Stimulated activated CD4-positive, alpha-beta T cell treated with anti-CD3 and anti-CD28 coated beads, Interleukin-4, amount 100 ng/mL, for 48 hours (primary cell): Measurements from ENCODE around the gene ZMYND8.
A peak's percentile ranks its signal among the peaks of the same experiment; 100 is the strongest.
"Not testable (repeated sequence)": the region's sequence is repeated elsewhere in the genome, so short reads cannot be mapped to it uniquely, and the experiment has no call there.

Experiments
- DNase-seq, 2 donors: peaks; one replicate each; pipeline ENCODE4 v3.0.0-alpha.2; 2020; ENCODE audit warnings: low read depth in 2 of 2

The ZMYND8 gene

DNA sequence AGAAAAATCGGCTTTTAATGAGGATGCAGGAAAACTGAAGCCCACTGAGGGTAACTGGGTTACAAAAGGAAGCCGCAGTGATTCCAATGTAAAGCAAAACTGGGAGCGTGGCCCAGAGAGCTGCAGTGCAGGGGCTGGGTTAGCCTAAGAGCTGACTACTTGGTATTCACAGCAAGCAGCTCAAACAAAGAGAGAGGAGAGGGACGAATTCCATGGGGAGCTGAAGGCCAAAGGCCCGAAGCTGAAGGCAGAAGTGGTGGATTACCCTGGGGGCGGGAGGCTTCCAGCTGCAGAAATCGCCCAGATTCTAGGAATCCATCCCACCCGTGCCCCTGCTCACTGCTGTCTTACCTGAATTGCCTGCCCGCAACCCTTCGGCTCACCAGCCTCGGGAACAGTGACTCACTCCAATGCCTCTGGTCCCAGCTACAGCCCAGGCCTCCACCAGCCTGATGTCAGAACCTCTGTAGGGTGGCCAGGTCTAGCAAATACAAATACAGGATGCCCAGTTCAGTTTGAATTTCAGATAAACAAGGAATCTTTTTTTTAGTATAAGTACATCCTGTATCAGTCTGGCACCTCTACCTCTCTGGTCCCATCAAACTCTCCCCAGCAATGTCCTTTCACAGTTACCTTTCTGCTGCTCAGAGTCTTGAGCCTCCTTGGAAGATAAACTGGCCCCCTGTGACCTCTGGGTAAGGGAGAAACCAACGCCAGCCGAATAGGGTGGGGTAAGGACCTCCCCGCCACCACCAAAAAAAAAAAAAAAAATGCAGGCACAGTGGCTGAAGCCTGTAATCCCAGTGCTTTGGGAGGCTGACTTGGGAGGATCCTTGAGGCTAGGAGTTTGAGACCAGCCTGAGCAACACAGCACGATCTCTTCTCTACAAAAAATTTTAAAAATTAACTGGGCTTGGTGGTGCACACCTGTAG lies 14.6 kb upstream of the ZMYND8 start:
- DNase-seq, result no peak

DNA sequence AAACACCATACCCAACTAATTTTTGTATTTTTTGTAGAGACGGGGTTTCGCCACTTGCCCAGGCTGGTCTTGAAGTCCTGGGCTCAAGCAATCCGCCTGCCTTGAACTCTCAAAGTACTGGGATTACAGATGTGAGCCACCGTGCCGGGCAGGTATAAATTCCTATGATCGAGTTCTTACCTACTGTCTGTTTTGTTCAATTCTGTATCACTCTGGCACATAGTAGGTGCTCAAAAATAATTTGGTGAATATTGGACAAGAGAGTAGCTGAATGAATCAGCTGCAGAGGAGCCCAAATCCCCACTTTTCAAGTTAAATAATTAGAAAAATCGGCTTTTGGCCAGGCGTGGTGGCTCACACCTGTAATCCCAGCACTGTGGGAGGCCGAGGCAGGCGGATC lies 13.7 kb upstream of the ZMYND8 start:
- DNase-seq, result no peak

DNA sequence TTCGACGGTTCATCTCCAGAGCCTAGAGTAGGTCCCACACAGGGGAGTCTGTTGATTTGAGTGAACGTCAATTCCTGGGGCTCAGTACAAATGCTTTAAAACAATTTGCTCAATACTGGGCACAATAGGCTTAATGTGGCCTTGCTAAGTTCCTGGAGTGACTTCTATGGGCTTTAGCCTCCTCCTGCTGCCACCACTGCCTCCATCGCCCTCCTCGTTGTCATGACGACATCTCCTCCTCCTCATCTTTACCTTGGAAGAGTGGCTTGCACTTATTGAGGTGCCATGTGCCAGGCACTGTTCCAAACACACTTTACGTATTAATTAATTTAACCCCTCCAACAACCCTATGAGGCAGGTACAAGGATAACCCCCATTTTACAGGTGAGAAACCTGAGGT lies 11.8 kb upstream of the ZMYND8 start:
- no peak for DNase-seq

DNA sequence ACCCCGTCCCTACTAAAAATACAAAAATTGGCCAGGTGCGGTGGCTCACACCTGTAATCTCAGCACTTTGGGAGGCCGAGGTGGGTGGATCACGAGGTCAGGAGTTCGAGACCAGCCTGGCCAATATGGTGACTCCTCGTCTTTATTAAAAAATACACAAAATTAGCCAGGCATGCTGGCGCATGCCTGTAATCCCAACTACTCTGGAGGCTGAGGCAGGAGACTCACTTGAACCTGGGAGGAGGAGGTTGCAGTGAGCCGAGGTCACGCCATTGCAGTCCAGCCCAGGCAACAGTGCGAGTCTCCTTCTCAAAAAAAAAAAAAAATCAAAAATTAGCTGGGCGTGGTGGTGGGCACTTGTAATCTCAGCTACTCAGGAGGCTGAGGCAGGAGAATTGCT lies 9.8 kb upstream of the ZMYND8 start:
- not testable (repeated sequence) for DNase-seq

DNA sequence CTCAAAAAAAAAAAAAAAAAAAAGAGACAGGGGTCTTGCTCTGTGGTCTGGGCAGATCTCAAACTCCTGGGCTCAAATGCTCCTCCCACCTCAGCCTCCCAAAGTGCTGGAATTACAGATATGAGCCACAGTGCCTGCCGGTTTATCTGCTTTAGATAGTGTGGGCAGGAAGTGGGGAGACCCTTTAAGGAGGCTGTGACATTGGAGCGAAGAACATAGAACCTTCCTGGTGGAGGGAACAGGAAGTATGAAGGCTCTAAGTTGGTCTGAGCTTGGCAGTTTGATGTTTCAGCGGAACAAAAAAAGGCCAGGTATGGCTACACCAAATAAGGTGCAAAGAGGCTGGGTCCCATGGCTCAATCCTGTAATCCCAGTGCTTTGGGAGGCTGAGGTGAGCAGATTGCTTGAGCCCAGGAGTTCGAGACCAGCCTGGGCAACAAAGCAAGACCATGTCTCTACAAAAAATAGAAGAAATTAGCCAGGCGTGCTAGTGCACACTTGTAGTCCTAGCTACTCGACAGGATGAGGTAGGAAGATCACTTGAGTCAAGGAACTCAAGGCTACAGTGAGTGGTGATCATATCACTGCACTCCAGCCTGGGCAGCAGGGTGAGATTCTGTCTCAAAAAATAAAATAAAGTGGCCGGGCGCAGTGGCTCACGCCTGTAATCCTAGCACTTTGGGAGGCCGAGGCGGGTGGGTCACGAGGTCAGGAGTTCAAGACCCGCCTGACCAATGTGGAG lies 8.7 kb upstream of the ZMYND8 start:
- DNase-seq, result no peak

DNA sequence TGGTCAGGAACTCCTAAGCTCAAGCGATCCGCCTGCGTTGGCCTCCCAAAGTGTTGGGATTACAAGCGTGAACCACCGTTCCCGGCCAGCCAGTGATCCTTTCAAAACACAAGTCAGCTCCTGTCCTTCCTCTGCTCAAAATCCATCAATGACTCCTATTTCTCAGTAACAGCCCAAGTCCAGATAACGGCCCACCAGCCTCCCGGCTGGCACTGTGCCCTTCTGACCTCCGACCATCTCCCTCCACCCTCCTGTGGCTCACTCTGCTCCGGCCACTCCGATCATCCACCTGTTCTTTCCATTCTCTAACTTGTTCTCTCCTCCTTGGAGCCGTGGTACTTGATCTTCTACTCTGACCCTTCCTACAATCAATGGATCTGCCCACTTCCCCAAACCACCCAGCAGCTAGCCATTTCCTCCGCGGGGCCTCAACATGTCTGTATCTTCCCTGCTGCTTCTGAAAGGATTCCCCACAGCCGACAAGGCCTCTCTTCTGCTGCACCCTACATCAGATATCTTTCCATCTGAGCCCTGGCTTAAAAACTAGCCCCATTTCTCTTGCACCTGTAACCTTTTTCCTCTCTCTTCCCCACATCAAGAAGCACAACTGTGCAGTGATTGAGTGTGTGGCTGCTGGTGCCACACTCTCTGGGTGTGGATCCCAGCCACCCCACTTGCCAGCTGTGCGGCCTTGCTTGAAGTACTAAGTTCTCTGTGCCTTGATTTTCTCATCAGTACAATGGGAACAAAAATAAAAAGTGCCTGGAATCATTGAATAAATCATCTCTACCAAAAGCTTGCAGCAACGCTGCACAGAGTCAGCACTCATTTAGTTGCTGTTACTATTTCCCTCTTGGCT lies 6.1 kb upstream of the ZMYND8 start:
- DNase-seq, result no peak

DNA sequence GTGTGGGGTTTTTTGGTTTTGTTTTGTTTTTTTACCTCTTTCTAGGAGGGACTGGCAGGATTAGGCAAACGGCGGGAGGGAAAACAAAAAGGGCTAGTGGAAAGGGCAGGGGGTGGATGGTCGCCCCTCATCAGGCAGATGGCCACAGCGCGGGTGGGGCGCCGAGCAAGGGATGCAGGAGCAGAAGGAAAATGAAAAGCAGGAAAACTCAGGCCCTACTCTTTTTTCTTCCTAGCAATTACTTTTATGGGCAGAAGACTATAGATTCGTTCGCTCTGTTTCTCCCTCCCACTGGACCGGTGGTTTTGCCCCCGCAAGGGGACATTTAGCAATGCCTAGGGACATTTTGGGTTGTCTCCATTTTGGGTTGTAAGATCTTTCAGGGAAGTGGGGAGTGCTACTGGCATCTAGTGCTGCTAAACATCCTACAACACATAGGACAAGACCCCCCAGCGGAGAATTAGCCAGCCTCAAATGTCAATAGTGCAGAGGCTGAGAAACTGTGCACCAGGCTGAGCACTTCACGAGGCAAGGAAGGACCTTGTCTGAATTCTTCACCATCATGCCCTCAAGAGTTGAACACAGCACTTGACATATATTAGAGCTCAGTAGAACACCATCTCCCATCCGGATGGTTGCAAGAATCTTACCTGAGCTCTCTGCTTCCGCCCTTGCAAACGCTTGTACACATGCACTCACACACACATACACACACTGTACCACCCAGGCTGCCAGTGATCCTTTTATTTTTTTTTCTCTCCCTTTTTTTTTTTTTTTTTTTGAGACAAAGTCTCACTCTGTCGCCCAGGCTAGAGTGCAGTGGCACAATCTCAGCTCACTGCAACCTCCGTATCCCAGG lies 4.8 kb upstream of the ZMYND8 start:
- no peak for DNase-seq

DNA sequence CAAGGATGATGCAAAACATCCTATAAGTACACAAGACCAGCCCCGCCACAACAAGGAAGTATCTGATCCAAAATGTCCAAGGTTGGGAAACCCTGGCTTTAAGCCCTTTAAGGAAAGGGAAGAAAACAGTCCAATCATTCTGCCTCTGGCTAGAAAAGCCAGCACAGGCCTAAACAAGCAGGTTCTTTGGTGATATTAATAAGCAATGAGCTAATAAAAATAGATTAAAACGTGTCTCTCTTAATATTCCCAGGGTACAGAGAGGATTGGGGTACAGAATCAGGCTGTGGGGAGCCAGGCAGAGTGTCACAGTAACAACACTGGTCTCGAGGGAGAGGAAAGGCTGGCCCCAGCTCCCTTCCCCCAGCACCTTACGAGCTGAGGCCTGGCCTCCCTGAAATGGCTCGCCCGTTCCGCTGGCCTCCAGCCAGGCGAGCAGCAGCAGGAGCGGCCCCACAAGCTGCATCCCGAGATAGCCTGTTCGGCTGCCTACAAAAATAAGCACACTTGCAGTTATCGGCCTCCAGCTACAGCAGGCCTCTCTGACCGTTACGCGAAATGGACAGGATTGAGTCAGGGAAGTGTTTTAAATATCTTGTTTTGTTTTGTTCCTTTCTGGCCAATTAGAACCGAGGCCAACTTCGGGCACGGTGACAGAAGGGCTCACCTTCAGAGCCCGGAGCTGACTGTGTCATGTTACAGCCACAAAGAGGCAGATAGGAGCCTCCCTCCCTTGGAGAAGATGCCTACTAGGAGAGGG lies 4.0 kb upstream of the ZMYND8 start:
- DNase-seq, result no peak

DNA sequence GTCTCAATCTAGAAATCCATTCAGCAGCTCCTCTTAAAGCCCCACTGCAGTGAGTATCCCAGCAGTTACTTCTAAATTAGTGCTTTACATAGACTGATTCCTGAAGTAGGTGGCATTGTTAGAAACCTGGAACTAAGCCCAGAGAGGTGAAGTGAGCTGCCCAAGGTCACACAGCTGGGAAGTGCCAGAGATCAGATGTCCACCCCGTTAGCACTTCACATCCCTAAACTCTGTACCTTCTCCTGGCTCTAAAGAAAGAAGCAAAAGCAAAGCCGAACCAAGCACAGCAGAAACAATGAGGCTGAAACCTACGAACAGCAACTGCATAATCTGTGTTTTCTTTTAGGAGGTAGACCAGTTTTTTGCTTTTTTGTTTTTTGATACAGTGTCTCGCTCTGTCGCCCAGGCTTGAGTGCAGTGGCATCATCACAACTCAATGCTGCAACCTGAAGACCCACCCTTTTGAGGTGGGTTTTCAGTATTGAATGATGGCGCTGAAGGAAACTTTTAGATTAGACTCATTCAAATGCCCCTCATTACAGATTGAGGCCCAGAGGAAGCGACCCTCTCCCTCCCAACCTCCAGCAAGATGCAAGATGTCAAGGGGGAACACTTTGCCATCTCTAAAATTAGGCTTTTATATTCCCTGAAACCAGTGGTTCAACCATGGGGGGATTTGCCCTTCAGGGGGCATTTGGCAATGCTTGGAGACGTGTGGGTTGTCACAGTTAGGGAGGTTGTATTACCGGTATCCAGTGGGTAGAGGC lies 3.2 kb upstream of the ZMYND8 start:
- no peak for DNase-seq

DNA sequence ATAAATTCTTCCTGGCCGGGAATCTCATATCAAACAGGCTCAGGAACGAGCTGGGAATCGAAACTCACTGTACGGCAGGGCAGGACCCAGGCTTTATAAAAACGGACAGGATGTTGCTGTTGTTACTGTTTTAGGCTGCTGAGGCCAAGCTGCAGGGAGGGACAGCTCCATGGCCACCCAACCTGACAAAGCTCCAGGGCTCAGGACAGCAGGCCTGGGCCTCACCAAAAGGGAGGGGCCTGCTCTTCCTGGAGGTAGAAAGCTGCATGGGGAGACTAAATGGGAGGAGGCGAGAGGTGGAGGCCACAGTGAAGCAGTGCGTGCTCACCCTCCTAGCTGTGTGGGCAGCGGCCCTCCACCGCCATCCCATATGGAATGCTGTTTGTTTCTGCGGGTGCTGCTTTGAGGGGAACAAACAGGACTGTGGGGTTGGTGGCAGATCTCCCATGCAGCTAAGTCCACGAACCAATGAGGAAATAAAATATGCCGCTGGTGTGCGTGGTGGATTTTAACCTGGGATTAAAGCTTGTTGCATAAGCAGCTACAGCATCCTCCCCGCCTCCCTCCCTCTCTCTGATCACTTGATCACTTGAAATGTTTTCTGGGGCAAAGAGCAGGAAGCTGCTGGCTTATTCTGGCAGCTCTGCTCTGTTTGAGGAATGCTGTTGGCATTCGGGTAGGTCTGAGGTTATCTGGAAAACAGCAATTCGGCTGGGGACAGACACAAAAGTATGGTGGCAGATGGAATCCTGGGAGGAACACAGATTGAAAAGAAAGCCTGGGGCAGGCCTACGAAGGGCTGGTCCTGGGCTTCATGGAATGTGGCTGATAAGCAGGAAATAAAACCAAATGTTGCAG lies 2.4 kb upstream of the ZMYND8 start:
- DNase-seq, result no peak

DNA sequence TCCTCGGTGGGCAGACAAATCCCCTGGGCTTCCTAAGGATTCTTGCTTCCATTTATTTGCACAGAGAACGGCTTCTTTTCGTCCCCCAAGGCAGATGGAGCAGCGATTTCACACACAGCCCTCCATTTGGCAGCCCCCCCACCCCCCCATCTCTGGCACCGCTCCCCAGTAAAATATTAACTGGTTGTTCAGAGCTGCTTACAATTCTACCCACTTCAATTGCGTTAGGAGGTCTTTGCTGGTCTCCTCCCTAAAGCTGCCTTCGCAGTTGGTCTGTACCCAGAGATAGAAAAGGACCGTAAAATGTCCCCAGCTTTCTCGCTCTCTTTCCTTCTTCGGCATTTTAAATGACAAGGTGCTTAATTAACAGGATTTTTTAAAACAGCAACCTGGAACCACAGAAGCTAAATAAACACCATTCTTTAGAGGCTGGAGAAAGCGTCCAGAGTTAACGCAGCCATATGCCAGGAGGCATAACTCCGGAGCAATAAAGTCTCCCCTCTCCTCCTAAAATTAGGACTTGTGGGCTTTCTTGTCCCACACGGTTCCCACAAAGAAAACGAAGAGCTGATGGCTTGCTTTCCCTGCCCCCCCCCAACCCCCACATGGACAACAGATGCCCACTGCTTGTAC lies 1.7 kb upstream of the ZMYND8 start:
- no peak for DNase-seq

DNA sequence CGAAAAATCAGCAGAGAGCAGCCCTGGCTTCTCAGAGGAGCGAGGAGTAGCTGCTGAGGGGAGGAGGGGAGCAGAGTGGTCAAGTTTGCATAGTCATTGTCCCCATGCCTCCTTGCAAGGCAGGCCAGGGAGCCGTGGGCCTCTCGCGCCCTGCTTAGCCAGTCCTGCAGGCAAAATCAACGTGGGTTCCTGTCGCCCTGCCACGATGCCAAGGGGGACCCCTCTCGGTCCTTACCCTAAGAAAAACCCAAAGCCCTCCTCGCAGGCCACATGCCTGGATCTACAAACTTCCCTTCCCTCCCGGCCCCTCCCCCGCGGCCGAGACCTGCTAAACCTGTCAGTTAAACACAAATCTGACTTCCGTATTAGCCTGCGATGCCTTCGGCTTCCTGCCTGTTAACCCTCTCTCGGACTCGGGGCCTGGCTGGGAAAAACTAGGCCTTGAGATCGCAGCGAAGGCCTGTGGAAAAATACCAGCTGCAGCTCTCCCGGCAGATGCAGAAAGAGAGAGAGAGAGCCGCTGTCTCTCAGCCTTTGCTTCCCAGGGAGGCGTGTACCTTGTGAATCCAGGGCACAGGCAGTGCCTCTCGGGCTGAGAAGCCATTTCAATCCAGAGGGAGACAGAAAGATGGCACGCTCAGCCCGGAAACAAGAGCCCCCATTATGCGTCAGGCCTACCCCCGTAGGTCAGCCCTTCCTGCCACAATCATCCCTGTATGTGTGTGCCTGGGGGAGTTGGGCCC lies 968 bp upstream of the ZMYND8 start:
- peak; percentile 47 to 52 for DNase-seq

DNA sequence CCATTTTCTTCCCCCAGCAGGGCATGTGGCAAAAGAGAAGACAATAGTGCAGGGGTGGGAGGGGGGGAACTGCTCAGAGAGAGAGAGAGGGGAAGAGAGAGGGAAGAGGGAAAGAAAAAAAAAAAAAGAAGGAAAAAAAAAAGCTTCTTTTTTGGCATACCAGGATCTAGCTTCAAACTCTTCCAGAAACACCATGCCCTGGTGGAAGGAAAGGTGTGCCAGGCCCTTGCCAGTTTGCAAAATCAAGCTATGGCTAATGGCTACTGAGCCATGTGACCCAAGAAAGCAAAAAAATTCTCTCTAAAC lies 326 bp downstream of the ZMYND8 start:
- no peak for DNase-seq

DNA sequence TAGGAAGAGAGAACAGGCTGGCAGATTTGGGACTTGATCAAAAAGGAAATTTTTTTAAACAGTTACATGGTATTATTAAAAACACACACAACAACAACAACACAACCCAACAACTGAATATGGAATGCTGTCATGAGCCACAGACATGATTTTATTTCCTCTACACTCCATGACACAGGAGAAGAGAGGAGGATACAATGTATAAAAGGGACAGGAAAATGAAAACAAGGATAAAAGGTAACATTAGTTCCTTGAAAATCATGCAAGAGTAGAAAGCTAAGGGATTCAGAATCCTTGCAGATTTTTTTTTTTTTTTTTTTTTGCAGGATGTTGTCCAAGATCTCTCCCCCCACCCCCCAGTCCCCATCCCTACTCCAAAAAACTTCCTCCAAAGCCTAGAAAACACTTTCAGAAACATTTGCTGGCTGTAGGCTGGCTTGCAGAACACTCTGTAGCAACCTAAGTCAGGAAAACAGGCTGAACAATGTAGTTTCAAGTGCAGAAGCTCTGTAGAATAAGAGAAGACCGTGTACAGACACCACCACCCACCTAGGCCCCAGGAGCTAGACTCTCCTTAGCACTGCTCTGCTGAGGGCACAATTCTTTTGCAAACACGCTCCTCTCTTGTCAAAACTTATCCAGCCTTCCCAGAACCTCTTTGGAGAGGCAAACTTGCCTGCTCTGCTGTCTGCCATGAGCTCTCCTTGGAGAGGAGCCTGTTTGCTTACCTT lies 845 bp downstream of the ZMYND8 start:
- no peak for DNase-seq

DNA sequence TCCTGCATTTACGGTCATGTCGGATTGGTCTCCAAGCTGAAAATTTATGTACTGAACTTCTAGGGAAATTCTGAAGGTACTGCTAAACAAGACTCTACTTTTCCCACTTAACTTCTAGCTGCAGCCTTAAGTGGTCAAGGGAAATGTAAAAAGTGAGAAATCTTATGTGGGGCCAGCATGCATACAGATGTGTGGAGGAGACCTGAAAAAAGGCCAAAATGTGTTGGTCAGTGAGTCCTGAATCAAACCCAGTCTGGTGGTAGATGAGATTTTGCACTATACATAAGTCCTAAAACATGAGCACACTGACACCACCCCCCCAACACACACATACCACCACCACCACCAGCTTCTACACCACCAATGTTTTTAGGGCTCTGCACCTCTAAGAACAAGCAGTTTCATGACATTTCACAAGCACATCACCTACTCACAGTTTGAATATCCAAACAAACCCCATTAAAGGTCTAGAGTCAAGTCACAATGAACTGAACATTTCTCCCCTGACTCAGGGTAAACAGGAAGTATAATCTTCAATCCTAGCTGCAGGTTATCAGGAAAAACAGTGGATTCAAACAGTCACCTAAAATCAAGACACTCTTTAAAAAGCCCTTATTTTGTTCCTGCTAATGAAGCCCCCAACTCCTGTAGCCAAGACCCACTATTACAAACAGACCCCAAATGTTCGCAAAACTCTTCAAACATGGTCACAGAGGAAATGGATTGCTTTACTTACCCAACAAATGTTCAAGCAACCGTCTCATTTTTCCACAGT lies 1.6 kb downstream of the ZMYND8 start:
- no peak for DNase-seq

DNA sequence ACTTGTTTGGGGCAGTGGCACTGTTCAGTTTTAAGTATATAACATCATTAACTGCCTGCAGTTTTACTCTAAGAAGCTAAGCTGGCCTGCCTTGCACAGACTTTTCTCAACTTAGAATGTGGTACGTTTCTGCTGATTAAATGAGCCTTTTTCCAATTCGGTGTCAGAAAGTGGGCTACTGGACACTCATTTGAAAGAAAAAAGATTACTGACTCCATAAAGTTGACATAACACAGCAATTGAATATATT lies 2.1 kb downstream of the ZMYND8 start:
- DNase-seq, result no peak
